Left renal cortex interstitium (tissue), 4 donors: ENCODE measurements around the gene MARCHF3. TPM values are rescaled to one million over a fixed set of nuclear protein-coding genes. Genes with fewer than 3 reads are reported as not detected.
"Not testable (repeated sequence)": the region's sequence is repeated elsewhere in the genome, so short reads cannot be mapped to it uniquely, and the experiment has no call there.

Experiments
- DNase-seq, 4 donors: peaks; one replicate each; pipeline ENCODE4 v3.0.0-alpha.2; 2013; ENCODE audit warnings: low read depth in 4 of 4, low spot score in 2 of 4, missing footprints in 1 of 4
- polyA plus RNA-seq, 4 donors: library from polyadenylated mRNA; unstranded; fragments of 120-200 nt; gene quantifications; one replicate each; pipeline ENCODE4 v1.2.1, GENCODE V29; 2013; ENCODE audit not compliant: insufficient read length in 4 of 4

The MARCHF3 gene, protein sequence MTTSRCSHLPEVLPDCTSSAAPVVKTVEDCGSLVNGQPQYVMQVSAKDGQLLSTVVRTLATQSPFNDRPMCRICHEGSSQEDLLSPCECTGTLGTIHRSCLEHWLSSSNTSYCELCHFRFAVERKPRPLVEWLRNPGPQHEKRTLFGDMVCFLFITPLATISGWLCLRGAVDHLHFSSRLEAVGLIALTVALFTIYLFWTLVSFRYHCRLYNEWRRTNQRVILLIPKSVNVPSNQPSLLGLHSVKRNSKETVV
- 1 to 10 TPM; 7.1 to 8.3 (median 7.2) TPM for polyA plus RNA-seq

DNA sequence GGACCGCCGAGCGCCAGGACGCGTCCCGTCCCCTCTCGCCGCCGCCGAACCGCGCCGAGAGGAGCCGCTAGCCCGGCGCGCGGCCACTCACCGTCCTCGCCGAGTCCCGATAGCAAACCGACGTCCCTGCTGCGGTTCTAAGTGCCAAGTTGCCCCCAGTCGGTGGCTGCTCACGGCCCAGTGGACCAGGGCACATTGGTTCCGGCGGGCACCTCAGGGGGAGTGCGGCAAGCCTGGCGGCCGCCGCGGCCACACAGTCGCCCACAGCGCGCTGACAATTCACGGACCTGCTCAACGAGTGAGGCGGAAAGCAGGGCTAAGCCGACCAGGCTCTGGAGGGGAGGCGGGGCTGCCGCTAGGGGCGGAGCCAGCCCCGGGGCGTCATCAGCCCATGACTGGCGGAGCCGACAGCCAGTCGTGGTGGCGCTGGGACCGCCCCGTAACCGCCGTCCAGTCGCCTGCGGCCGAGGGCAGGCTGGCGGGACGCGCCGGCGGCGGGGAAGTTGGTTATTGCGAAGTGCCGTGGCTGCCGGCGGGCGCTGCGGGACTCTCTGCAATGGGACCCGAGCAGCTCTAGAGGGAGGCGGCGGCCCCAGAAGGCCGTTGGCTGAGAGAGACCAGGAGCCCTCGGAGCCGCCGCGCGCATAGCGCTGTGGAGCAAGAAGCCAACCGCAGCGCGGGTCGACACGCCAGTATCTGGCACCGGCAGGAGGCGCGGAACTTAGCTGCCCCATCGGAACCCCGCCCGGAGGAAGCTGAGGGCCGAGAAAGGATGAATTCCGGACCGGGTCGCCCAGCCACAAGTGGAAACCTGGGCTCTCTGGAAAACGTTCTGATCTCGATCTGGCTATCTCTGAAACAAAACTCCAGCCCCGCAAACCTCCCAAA lies at the start of gene MARCHF3:
Gene MARCHF3, minus strand, starts transcription at position 300 of the 888 bp plus-strand sequence. CDS start 112,387 bp downstream, outside the sequence.
- peak; percentile 71 to 91 (median 88) for DNase-seq

DNA sequence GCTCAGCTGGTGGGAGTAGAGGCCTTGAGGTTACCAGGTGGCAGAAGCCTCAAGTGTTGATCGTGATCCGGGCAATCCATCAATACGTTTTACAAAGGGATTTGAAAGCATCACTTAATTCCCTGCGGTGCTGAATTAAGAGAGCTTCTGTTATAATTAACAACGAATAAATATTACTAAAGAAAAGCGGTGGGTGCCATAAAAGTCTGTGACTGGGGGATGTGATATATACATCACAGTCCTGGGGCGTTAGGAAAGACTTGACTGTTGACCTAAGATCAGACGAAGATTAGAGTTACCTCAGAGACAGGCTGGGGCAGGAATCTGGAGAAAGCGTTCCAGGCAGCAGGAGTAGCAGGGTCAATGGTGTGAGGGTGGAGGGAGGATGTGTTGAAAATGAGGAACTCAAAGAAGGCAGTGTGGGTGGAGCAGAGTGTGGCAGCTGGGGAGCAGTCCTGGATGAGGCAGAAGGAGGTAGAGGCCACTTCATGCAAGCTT lies 49.7 kb upstream of the MARCHF3 start:
- DNase-seq = no peak

DNA sequence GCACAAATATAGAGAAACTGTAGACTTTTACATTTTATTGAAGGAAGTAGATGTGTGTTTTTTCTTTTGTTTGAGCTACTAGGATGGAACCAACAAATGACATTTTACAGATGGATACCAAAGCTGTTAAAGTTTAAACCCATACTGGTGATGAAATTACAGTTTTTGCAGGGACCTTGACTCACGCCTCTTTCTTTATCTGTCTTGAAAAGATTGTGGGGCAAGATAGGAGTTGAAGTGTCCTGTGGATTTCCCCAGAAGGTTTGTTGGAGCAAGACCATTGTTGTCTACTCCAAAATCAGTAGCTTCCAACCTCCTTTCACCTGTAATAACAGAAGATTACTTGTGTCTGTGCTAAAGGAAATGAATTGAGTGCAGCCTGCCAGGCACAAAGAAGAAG lies 47.0 kb upstream of the MARCHF3 start:
- DNase-seq = no peak

DNA sequence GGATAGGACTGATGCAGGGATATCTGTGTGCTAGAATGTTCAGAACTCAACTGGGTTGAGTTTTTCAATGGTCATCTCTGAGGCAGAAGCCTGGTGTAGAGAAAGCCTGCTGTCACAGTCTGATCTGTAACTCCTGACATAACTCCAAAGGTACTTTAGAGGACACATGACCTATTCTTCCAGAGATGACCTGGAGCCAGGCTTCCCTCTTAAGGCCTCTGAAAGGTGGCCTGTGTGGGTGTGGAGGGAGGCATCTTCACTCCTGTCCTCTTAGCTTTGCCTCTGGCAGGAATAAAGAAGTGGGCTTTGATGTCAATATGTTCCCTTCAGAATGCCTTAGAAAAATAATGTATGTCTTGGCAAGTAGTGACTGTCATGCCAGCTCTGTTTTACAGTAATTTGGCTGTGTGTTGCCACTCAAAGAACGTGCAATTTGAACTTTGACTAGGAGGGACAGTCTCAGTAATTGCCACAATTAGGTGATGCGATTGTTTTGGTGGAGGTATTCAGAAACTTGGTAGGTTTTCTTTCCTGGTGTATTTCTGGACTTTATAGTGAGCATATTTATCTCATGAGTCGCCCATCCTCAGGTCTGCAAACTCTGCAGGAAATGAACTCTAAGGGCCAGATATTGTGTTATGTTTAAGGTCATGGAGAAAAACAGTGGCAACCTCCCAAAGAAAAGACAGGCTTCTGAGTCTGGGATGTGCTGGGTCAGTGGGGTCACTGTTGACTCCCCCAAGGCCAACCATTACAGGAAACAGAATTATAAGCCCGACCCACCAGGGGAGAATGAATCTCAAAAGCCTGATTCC lies 46.2 kb upstream of the MARCHF3 start:
- peak in 3 of 4 donors; percentile 15 to 31 (median 28) for DNase-seq

DNA sequence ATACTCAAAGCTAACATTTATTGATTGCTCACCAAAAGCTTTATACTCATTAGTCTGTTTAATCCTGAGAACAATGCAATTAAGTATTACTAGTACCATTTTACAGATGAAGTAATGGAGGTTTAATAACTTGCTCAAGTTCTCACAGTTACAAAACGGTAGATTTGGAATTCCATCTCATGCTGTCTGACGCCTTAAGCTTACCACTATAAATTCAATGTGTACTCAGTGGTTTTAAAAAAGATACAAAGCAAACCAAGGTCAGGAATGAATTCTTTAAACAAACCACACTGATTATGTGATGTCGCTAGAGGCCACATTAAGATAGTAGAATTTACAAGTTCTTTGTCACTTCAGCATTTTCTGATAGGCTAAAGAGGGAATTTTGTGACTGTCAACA lies 44.1 kb upstream of the MARCHF3 start:
- no peak for DNase-seq

DNA sequence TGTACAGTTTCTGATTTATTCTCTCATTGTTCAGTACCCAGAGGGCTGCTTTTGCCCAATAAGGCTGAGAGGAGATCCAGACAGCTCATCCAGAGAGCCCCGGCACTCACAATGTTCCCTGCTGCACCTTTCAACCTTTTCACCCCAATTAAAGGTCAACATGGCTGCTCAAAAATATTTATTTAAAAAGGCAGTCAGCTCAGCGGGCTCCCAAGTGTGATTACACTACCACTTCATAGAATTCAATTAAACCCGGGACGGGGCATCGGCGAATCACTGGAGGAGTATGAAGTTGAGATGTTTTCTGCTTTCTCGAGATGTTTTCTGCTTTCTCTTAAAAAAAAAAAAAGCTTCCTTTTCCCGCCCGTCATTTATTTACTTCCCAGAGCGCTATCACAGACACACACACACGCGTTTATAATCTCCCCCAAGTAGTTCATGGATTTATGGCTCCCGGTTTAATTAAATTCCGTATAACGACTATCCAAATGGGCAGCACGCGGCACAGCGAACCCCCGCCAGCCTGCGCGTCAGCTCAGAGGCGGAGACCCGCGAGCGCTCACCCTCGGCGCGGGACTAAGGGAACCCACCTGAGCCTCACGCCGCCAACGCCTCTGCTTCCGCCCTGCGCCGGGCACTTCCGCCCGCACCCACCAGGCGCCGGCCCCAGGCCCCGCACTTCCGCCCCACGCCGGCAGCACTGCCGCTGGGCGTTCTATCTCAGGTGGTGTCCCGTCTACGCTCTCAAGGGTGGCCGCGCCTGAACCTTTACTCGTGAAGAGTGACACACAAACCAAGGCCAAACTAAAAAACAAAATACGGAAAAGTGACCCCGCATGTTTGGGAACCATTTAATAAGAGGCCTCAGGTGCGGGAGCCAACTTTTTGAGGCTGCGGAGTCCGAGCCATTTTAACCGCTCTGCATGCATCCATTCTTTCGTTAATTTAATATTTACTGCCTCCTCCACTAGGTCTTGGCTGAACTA lies 42.8 kb upstream of the MARCHF3 start, which contains the start of gene C5orf63:
Gene C5orf63, minus strand, starts transcription at position 642 of the 986 bp plus-strand sequence. CDS start 14,507 bp downstream, outside the sequence.
- DNase-seq = peak in 3 of 4 donors; percentile 31 to 42 (median 34)

DNA sequence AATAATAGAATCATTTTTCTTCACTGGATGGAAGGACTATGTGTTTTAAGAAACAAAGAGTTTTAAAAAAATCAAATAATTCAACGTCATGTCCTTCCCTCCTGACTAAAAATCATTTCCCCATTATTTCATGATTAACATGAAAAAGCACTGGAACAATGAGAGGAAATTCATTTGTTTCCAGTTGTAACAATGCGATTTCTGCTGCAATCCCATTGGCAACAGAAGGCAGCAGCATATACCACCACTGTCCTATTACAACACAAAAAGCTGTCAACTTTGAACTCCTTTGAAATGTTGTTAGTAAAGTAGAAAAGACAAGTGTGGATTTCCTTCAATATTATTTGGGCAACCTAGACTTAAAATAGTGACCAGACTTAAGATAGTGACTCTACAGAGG lies 39.9 kb upstream of the MARCHF3 start:
- no peak for DNase-seq

DNA sequence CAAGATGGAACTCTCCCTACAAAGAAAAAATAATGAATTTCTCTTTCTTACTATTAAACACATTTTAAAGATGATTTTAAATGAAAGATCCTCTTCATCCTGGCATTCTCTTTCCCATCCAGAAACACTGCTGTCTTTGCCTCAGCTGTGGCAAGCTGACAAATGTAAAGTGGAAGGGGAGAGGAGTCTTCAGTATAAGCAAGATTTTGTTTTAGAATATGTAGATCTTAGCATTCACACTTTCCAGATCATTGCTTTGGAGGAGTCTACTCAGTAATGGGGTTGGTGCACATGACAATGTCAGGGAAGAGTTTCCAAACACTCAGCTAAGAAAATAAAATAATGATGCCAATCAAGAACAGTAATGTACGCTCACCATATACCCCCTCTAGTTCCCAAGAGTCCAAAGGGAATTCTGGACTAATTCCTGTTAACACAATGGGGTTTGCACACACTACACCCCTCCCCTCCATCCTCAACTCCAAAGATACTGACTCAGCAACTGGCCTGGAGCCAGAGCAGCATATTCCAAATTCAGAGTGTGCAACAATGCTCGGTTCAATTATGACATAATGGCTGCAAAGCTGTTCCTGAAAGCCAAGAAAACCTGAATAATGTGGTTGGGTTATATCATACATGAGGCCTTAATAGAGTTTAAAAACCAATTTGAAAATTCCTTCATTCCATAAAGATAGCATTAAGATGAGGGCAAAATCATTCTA lies 38.3 kb upstream of the MARCHF3 start:
- DNase-seq = no peak

DNA sequence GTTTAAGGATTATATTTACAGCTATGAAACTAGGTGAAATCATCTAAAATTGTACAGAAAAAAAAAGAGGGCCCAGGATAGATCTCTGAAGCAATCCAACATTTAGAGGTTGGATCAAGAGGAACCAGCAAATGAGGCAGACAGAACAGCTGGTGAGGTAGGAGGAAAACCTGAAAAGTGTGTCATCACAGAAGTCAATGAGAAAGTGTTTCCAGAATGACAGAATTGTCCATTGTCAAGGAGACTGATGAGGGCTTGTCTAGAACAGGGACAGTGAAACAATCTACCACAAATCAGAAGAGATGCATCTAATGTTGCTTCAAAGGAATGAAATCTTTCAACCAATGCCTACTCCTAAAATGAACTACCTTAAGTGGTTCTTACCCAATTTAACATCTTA lies 36.4 kb upstream of the MARCHF3 start:
- DNase-seq = no peak

DNA sequence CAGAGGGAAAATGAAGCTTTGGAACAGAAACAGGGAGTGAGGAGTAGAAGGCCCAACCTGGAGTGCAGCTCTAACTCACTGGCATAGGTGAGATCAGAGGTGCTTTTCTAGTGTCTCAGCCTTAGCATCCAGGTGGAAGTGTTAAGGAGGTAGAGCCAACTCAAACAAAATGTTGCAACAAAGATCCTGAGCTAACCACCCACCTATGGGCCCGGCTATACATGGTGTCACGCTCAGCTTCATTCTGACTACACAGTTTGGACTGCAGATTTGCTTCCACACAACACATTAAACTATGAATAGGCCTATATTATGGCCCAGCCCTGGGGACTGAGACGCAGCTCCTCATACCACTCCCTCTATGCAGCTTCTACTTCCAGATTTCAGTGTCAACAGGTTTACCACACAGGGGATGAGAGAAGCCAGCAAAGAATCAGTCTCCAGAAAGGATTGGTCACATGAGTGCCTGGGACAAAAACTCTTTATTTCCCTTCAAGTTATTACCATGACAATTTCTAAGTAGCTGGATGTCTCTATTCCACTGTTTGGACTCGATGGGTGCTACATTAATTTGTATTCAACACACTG lies 34.0 kb upstream of the MARCHF3 start:
- no peak for DNase-seq

DNA sequence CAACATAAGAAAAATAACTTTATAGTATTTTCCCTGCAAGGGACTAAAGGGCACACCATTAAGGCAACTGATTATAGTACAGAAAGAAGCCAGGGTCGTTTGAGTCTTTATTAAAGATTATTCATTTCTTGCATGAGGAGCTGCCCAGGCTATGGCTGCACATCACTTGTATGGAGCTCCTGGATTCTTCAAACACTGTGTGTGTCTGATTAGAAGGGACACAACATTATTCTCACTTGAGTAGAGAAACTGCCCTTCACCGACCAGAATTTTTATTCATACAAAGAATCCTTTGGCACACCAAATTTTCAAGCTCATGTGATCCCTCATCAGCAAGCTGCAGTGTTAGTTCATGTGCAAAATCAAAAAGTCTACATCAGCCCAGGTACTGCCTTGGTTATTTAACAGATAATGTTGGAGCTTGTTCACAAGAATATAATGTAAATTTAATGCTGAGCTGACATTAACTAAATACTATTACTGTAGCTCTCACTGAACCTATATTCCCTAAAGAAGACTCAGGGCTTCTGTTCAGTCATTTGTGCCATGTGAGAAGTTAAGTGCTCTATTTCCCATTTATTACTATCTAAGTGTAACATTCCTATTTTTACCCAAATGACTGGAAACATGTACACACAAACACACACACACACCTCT lies 33.0 kb upstream of the MARCHF3 start:
- no peak for DNase-seq

DNA sequence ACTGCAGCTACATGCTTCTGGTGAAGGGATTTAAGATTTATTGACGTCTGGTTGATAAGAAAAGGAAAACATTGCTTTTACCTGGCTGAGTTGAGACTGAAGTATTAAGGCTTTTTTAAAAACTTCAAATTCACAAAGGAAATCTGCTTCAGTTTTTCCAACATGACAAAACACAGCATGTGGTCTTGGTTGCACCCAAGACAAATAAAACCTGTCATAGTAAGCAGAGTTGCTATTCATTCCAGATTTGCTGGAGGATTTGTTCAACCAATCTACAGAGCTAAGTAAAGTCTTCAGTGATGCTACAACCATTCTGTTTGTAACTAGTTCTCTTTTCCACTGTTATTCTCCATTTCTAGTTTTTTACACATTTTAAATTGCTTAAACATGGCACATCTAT lies 31.6 kb upstream of the MARCHF3 start:
- DNase-seq = no peak

DNA sequence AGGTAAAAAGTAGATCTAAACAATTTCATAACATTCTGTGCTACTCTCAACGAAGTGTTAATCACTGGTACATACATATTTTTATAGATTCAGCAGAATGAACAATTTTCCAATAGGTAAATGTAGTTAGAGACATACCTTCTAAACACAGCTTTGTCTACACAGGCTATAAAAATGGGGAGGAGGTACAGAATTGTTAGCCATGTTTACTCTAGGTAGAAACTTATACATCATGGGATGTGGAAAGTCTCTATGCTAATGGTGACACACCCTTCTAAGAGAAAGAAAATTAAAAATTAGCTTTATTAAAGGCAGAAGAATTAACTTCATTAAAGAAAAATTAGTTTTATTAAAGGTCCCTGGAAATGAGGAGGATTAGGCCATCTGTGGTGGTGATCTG lies 31.2 kb upstream of the MARCHF3 start:
- no peak for DNase-seq

DNA sequence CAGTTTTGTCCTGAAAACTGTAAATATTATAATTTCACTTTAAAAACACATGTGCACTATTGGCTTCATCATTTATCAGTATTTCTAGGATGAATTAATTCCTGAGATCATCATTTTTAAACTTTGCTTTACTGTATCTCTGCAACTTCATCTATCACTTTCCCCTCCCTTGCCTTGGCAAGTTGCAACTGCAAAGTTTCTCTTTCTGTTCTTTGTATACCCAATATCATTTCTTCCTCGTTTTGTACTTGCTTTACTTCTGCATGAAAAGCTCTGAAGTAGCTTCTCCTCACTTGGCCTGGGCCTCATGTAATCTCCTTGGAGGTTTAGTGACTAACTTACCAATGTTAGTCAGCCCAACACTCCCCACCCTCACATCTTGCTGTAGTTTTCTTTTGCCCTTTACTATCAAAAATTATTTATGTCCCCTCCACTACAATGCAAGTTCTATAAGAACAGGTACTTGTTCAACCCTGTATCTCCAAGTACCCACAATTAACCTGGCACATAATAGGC lies 30.2 kb upstream of the MARCHF3 start:
- no peak for DNase-seq

DNA sequence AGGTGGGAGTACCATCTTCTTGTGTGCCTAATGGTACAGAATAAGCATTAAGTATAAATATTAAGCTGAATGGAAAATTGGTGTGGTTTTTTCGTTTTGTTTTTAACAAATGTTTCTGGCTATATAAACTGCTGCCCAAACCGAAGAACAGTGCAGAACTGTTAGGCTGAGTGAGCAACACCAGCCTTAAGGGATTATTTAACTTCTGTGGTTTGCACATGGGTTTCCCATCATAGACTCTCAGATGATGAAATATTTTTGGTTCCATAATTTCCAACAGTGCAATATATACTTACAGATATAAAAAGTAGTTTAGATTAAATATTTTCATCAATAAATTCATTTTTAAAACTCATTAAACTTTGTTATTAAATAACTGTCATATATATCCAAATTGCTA lies 26.5 kb upstream of the MARCHF3 start:
- no peak for DNase-seq

DNA sequence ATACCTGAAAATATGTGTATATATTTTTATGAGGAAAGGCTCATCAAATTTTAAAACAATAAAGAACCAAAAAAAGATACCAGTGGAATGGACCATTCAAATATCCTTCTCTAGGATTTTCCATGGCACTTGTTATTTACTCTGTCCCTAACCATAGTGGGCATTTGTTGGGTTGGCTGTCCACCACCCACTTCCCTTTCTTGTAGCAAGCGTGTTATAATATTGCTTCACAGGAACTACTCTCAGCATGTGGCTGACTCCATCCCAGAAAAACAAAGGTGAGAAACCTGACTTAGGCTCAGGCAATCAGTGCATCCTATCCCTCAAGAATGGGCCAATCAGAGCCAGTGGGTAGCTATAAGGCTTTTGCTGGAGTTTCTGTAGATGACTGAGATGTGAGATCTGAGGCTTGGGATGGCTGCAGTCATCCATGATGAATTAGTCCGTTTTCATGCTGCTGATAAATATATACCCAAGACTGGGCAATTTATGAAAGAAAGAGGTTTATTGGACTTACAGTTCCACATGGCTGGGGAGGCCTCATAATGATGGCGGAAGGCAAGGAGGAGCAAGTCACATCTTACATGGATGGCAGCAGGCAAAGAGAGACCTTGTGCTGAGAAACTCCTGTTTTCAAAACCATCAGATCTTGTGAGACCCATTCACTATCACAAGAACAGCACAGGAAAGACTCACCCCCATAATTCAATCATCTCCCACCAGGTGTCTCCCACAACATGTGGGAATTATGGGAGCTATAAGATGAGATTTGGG lies 25.7 kb upstream of the MARCHF3 start:
- no peak for DNase-seq

DNA sequence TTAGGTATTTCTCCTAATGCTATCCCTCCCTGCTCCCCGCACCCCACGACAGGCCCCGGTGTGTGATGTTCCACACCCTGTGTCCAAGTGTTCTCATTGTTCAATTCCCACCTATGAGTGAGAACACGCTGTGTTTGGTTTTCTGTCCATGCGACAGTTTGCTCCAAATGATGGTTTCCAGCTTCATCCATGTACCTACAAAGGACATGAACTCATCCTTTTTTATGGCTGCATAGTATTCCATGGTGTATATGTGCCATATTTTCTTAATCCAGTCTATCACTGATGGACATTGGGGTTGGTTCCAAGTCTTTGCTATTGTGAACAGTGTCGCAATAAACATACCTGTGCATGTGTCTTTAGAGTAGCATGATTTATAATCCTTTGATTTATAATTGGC lies 23.2 kb upstream of the MARCHF3 start:
- DNase-seq = not testable (repeated sequence)
